Heart right ventricle (tissue), 16 donors: Measurements from ENCODE around the gene FEN1. TPM values are rescaled to one million over a fixed set of nuclear protein-coding genes. Genes with fewer than 3 reads are reported as not detected.

Experiments used
- ATAC-seq, 8 donors: fragments of 200-7000 bp; cut with Tn5 transposase; one replicate each; pipeline ENCODE4 v1.9.1; 2020; ENCODE audit warnings: mild to moderate bottlenecking in 8 of 8, moderate library complexity in 8 of 8, moderate number of reproducible peaks in 1 of 8
- DNase-seq, 2 donors: peaks; one replicate each; pipeline ENCODE4 v3.0.0-alpha.2; 2020
- H3K27ac ChIP-seq, 10 donors: fragments of 200-600 bp; sonication (generic) in 2 of 10; one replicate each; pipeline versions ENCODE4 v1.5.0 to v1.8.0; 2020 to 2022; ENCODE audit warnings: mild to moderate bottlenecking in 3 of 10
- H3K27me3 ChIP-seq, 7 donors: fragments of 200-600 bp; one replicate each; pipeline ENCODE4 v1.8.0; 2021 to 2022; ENCODE audit warnings: mild to moderate bottlenecking in 2 of 7
- H3K36me3 ChIP-seq, 9 donors: fragments of 200-600 bp; sonication (generic) in 1 of 9; one replicate each; pipeline versions ENCODE4 v1.5.0 to v1.8.0; 2020 to 2022; ENCODE audit warnings: mild to moderate bottlenecking in 2 of 9
- H3K4me1 ChIP-seq, 9 donors: fragments of 200-600 bp; sonication (generic) in 1 of 9; one replicate each; pipeline versions ENCODE4 v1.5.0 to v1.8.0; 2020 to 2022; ENCODE audit warnings: mild to moderate bottlenecking in 4 of 9
- H3K4me3 ChIP-seq, 10 donors: fragments of 200-600 bp; sonication (generic) in 2 of 10; one replicate each; pipeline versions ENCODE4 v1.5.0 to v1.8.0; 2020 to 2022; ENCODE audit warnings: mild to moderate bottlenecking in 7 of 10, moderate library complexity in 2 of 10
- H3K9me3 ChIP-seq, 11 donors: fragments of 200-600 bp in 10 of 11; sonication (generic) in 2 of 11; one replicate each; pipeline versions ENCODE4 v1.5.0 to v1.8.0; 2013 to 2022; ENCODE audit warnings: mild to moderate bottlenecking in 2 of 11, control low read depth in 1 of 11, moderate library complexity in 1 of 11
- WGBS, 2 donors: extraction: QIAGEN DNeasy Blood & Tissue Kit; methylation state at CpG; one replicate each; pipeline ENCODE4 v1.1.7; 2013; ENCODE audit warnings: inconsistent platforms in 1 of 2; 5-methylcytosine and 5-hydroxymethylcytosine counted together
- intact Hi-C, 10 donors: fragments of 100-400 bp; cut with DNase I; formaldehyde crosslinking; loops; one replicate each; pipeline versions ENCODE4 v1.11.1 to v1.14.2; 2022
- polyA plus RNA-seq, 2 donors: library from polyadenylated mRNA; stranded (reverse); fragments of 200-250 nt; gene quantifications; one replicate each; pipeline ENCODE4 v1.2.3, GENCODE V29; 2013
- total RNA-seq, 10 donors: library from RNA; stranded (reverse); fragmentation: NEBNext Ultra II Directional in 3 of 10; extraction: Animal tissue kit (Norgen Biotek cat#: 25700) in 3 of 10; gene quantifications; one replicate each; pipeline versions ENCODE4 v1.2.1 to v1.2.4, GENCODE V29; 2021 to 2023
- TF ChIP-seq, protein P1 (sequence below), 9 donors: fragments of 200-600 bp; sonication (generic) in 2 of 9; IDR thresholded peaks; one replicate each; pipeline versions ENCODE4 v1.5.0 to v1.8.0; 2021 to 2022; ENCODE audit warnings: antibody characterized with exemption in 9 of 9, mild to moderate bottlenecking in 5 of 9, moderate library complexity in 1 of 9
- donor health status: Arrhythmogenic right ventricular cardiomyopathy.
- donor health status: ischemic (EF 13 %, LVEDD 7.1; RV severe dilation, severe dysfunction).
- donor health status: healthy with polysubstance abuse.
- donor health status: DM: no; HTN: yes; CAD: no.
- donor health status: DM: no; HTN: no; CAD: no.
- donor health status: ischemic (EF 25% LVEDD 6.9; RV normal size, moderate dysfunction).
- donor health status: ischemic (EF 25% LVEDD 5.7; RV mildly dilated, moderate dysfunction).
- donor health status: healthy.
- donor health status: DM: yes; HTN: yes; CAD: no.
- donor health status: Ischemic cardiomyopathy.
- donor health status: ischemic (EF 35%, LVEDD 5.7; RV mildly dilated, moderate dysfunction).
- donor health status: nonischemic (EF 11% LVEDD 7.7; RV severe dilation, severe dysfunction).
- donor health status: DM: yes; HTN: yes; CAD: no.
- donor health status: PGD.
- donor health status: ischemic (EF 29% LVEDD 5.4; RV normal size, mild dysfunction).
- donor health status: nonischemic (EF 23%, LVEDD 6.1; RV moderate dilation, normal function).

Gene FEN1
- total and polyA plus RNA-seq, 12 donors = 2.1 to 8.8 (median 6.2) TPM

DNA sequence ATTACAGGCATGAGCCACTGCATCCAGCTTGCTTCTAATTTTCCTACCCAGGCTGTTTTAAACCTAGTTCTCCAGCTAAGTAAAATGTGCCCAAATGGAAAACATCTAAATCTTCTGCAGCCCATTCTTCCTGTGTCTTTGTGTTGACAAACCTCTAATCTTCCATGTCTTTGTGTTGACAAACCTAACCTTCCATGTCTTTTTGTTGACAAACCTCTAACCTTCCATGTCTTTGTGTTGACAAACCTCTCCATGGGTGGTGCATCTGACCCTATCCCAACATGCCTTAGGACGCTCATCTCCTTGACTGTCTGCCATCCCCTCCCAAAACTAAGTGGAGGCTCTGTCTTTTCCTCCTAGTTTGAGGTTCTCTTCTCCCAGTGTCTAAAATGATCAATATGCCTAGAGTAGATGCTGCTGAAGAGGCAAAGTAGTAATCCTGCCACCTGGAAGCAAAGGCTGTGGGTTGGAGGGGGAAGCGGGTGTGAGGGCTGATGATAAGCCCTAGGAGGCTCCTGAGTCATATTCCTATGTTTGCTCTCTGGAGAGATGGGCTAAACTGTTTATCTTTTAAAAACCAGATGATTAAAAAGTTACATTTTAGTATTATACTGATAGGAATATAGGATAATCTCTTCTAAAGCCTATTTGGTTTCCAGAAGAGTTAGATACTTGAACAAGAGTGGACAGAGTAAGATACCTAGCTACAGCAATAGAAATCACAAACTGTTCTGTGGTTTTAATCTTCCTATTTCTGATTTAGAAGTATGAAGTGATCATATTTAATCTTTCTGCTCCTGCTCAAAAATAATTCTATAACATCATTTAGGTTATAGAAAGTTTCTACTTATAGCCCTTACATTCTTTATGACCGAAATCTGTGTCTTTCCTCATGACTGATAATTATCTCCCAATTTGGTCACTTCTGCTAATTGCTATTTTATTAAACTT is 7.9 kb downstream of the FEN1 start:
- WGBS, 2 donors = 79 to 90% methylated on average over 3 of the region's 3 CpGs
- intact Hi-C loops = loop anchor here in 4 of 10 donors (5.0 to 10.0 kb wide), 4 partner anchors 94 to 307 kb away; partner anchors contain the start of gene FADS3 (in 1 of the 4)
- Histone ChIP-seq H3K36me3 (peaks cover 0 to 59% (median 14%) of the 10 kb centered on the region in 9 donors), H3K27me3 (no peaks in the 10 kb centered on the region), H3K27ac (no peak overlapping the region), H3K4me3 (no peak overlapping the region), H3K9me3 (no peaks in the 10 kb centered on the region), H3K4me1 (peaks cover 0 to 20% (median 9%) of the 10 kb centered on the region in 9 donors)
- ATAC-seq = no peak
- TF ChIP-seq, protein P1, sequence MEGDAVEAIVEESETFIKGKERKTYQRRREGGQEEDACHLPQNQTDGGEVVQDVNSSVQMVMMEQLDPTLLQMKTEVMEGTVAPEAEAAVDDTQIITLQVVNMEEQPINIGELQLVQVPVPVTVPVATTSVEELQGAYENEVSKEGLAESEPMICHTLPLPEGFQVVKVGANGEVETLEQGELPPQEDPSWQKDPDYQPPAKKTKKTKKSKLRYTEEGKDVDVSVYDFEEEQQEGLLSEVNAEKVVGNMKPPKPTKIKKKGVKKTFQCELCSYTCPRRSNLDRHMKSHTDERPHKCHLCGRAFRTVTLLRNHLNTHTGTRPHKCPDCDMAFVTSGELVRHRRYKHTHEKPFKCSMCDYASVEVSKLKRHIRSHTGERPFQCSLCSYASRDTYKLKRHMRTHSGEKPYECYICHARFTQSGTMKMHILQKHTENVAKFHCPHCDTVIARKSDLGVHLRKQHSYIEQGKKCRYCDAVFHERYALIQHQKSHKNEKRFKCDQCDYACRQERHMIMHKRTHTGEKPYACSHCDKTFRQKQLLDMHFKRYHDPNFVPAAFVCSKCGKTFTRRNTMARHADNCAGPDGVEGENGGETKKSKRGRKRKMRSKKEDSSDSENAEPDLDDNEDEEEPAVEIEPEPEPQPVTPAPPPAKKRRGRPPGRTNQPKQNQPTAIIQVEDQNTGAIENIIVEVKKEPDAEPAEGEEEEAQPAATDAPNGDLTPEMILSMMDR (IDR thresholded peaks at IDR 0.05) = no peak
- DNase-seq = no peak

DNA sequence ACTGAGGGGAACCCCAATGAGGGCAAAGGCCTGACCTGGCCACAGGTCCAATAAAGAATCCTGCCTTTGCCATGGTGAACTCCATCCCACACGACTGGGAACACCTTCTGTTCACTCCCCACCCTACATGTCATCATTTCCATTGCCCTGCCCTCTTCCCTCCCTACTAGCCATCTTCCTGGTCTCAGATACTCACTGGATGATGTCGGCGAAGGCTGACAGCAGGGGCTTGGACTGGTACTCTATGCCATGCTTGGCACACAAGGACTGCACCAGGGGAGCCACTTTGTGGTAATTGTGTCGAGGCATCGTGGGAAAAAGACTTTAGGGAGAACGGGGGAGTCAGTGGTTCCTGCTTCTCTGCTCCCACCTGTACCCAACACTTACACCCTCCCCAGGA is 9.9 kb downstream of the FEN1 start:
- Histone ChIP-seq H3K27ac (no peak overlapping the region), H3K4me3 (no peak overlapping the region), H3K9me3 (no peaks in the 10 kb centered on the region), H3K4me1 (peaks cover 0 to 12% (median 4%) of the 10 kb centered on the region in 9 donors), H3K27me3 (no peaks in the 10 kb centered on the region), H3K36me3 (peaks cover 0 to 64% (median 21%) of the 10 kb centered on the region in 9 donors)
- TF ChIP-seq, protein P1 (IDR thresholded peaks at IDR 0.05) = no peak
- ATAC-seq (no peak), DNase-seq (no peak)
- intact Hi-C loops = loop anchor here in 4 of 10 donors (5.0 to 10.0 kb wide), 4 partner anchors 92 to 305 kb away; partner anchors contain the start of gene FADS3 (in 1 of the 4)
- 88% methylated on average over 6 of the region's 6 CpGs for WGBS, 2 donors

DNA sequence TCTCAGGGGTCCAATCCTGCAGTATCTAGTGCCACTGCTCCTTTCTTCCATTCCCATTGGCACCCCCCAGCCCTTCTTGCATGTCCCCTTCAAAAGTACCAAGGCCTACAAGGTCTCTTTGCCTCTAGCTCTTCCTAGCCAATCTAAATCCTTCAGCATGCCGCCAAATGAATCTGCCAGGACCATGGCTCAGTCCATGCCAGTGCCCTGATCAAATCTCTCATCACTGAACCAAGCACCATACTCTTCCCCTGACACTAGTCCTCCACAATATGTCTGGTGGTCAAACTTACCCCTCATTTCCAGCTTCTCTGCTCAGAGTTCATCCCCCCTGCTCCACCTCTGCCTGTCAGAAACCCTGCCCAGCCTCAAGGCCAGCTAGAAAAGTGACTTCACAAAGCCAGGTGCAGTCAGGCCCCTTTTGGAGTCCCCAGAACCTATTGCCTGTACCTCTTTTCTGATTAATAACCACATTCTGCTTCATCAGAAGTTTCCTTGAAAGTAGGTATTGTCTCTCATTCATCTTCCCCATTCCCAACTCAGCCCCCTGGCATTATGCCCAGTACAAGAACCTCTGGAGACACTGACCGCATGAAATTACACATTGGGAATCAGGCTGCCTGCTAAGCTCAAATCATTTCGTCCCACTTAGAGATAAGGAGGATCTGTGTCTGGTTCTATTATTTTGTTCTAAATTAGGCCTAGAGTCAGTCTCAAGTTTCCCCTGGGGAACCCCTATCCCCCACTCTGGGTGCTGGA is 11.4 kb downstream of the FEN1 start:
- WGBS, 2 donors = 49 to 58% methylated on average over 3 of the region's 3 CpGs
- H3K27me3 ChIP-seq = no peaks in the 10 kb centered on the region
- peaks cover 0 to 79% (median 24%) of the 10 kb centered on the region in 9 donors for H3K36me3 ChIP-seq
- no peak overlapping the region for H3K4me3 ChIP-seq
- peaks cover 0 to 9% (median 0%) of the 10 kb centered on the region in 9 donors for H3K4me1 ChIP-seq
- TF ChIP-seq, protein P1 (IDR thresholded peaks at IDR 0.05) = no peak
- DNase-seq (no peak), ATAC-seq (no peak)
- no peaks in the 10 kb centered on the region for H3K9me3 ChIP-seq
- H3K27ac ChIP-seq = no peak overlapping the region
- intact Hi-C loops = loop anchor here in 4 of 10 donors (5.0 to 10.0 kb wide), 4 partner anchors 91 to 303 kb away; partner anchors contain the start of gene FADS3 (in 1 of the 4)

DNA sequence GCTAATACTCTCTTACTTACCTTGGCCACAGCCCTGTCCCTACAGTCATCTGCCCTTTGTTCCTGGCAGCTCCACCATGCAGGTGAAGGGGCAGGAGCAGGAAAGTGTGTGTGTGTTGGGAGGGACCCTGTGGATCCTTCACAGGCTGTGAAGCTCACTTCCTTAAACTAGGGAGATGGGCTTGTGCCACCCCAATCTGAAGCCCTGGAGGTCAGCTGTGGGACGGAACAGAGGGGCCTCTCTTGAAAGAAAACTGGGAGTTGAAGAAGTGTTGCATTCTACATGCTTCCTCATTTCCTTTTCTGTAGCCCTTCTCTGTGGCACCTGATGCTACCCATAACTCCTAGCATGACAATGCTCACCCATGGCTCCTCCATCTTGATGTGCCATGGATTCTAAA is 12.4 kb downstream of the FEN1 start:
- Histone ChIP-seq H3K36me3 (peaks cover 0 to 88% (median 30%) of the 10 kb centered on the region in 9 donors), H3K9me3 (no peaks in the 10 kb centered on the region), H3K27ac (no peak overlapping the region), H3K4me1 (peaks cover 0 to 7% (median 0%) of the 10 kb centered on the region in 9 donors), H3K4me3 (no peak overlapping the region), H3K27me3 (no peaks in the 10 kb centered on the region)
- DNase-seq (no peak), ATAC-seq (no peak)
- TF ChIP-seq, protein P1 (IDR thresholded peaks at IDR 0.05) = no peak
- intact Hi-C loops = loop anchor here in 2 of 10 donors (10.0 kb wide), 2 partner anchors 90 to 280 kb away; partner anchors contain the start of gene FADS3 (in 1 of the 2)
- WGBS, 2 donors = 88 to 98% methylated on average over 1 of the region's 1 CpG
